ENCODE data around the gene LILRB2. TPM values are rescaled to one million over a fixed set of nuclear protein-coding genes. Genes with fewer than 3 reads are reported as not detected.
"Not testable (repeated sequence)": the region's sequence is repeated elsewhere in the genome, so short reads cannot be mapped to it uniquely, and the experiment has no call there.

LILRB2 gene
- total RNA-seq, 2 experiments from 2014 or later: not detected

GRCh38 chr19:54280441-54280840, 469 bp downstream of the LILRB2 start:
- intact Hi-C loops (cut with DNase I, micrococcal nuclease): loop anchor here in 1 of 2 experiments (5.0 kb wide), 1 partner anchor 352 kb away; the partner anchor contains the start of gene LILRB1
- ATAC-seq; H3K27ac Mint-ChIP-seq; DNase-seq; H3K4me3 Mint-ChIP-seq; POLR2A ChIA-PET; H3K9me3 Mint-ChIP-seq (ENCODE audit: low read depth); H3K4me1 Mint-ChIP-seq; H3K36me3 Mint-ChIP-seq (ENCODE audit: low read depth): not testable (repeated sequence)
- CTCF ChIA-PET: interaction anchor here (0.6 kb wide), 1 partner anchor 30 kb away, joined by 3 read pairs; no protein-coding TSS in a partner anchor
- H3K27me3 Mint-ChIP-seq: peaks cover 40% of the 10 kb centered on the region

- POLR2A ChIA-PET; ATAC-seq; H3K9me3 Mint-ChIP-seq (ENCODE audit: low read depth); H3K36me3 Mint-ChIP-seq (ENCODE audit: low read depth); DNase-seq; H3K27ac Mint-ChIP-seq; H3K4me3 Mint-ChIP-seq; H3K4me1 Mint-ChIP-seq: not testable (repeated sequence)
- H3K27me3 Mint-ChIP-seq: peaks cover 43% of the 10 kb centered on the region
- CTCF ChIA-PET: interaction anchor here (0.6 kb wide), 1 partner anchor 30 kb away, joined by 3 read pairs; no protein-coding TSS in a partner anchor
- intact Hi-C loops (cut with DNase I, micrococcal nuclease): loop anchor here in 1 of 2 experiments (5.0 kb wide), 1 partner anchor 352 kb away; the partner anchor contains the start of gene LILRB1
Measured at GRCh38 chr19:54280025-54280424, 885 bp downstream of the LILRB2 start.

GRCh38 chr19:54279406-54279962, 1.4 kb downstream of the LILRB2 start:
- Mint-ChIP-seq H3K27ac (no peak overlapping the region), H3K27me3 (peaks cover 40% of the 10 kb centered on the region), H3K4me3 (no peak overlapping the region), H3K36me3 (ENCODE audit: low read depth) (no peaks in the 10 kb centered on the region), H3K9me3 (ENCODE audit: low read depth) (no peaks in the 10 kb centered on the region), H3K4me1 (peaks cover 2% of the 10 kb centered on the region)
- intact Hi-C loops (cut with DNase I, micrococcal nuclease): no loop called here
- DNase-seq: no peak
- ATAC-seq: no peak
- POLR2A ChIA-PET: no interaction called here
- CTCF ChIA-PET: no interaction called here

GRCh38 chr19:54278571-54279195, 2.2 kb downstream of the LILRB2 start:
- DNase-seq; H3K9me3 Mint-ChIP-seq (ENCODE audit: low read depth); H3K27ac Mint-ChIP-seq; ATAC-seq; H3K4me3 Mint-ChIP-seq; H3K36me3 Mint-ChIP-seq (ENCODE audit: low read depth); POLR2A ChIA-PET; H3K4me1 Mint-ChIP-seq; intact Hi-C loops (cut with DNase I, micrococcal nuclease): not testable (repeated sequence)
- peaks cover 40% of the 10 kb centered on the region for H3K27me3 Mint-ChIP-seq
- CTCF ChIA-PET: interaction anchor here (1.7 kb wide), 1 partner anchor 12 kb away, joined by 7 read pairs; no protein-coding TSS in a partner anchor

- H3K4me3 Mint-ChIP-seq; H3K27ac Mint-ChIP-seq; H3K4me1 Mint-ChIP-seq; intact Hi-C loops (cut with DNase I, micrococcal nuclease); DNase-seq; ATAC-seq; H3K9me3 Mint-ChIP-seq (ENCODE audit: low read depth); POLR2A ChIA-PET; H3K36me3 Mint-ChIP-seq (ENCODE audit: low read depth): not testable (repeated sequence)
- CTCF ChIA-PET: interaction anchor here (1.7 kb wide), 1 partner anchor 12 kb away, joined by 7 read pairs; no protein-coding TSS in a partner anchor
- H3K27me3 Mint-ChIP-seq: peaks cover 43% of the 10 kb centered on the region
Measured at GRCh38 chr19:54278056-54278455, 2.9 kb downstream of the LILRB2 start.

- H3K4me3 Mint-ChIP-seq; H3K9me3 Mint-ChIP-seq (ENCODE audit: low read depth); H3K27ac Mint-ChIP-seq; H3K4me1 Mint-ChIP-seq; H3K36me3 Mint-ChIP-seq (ENCODE audit: low read depth); POLR2A ChIA-PET; intact Hi-C loops (cut with DNase I, micrococcal nuclease); ATAC-seq; DNase-seq: not testable (repeated sequence)
- CTCF ChIA-PET: interaction anchor here (1.7 kb wide), 1 partner anchor 11 kb away, joined by 7 read pairs; no protein-coding TSS in a partner anchor
- H3K27me3 Mint-ChIP-seq: peaks cover 41% of the 10 kb centered on the region
Measured at GRCh38 chr19:54277111-54277615, 3.7 kb downstream of the LILRB2 start.

GRCh38 chr19:54275951-54276350, 5.0 kb downstream of the LILRB2 start:
- DNase-seq (no peak), ATAC-seq (no peak)
- no peak overlapping the region for H3K4me3 Mint-ChIP-seq
- no peak overlapping the region for H3K27ac Mint-ChIP-seq
- ChIA-PET CTCF (interaction anchor here (2.4 kb wide), 1 partner anchor 10 kb away, joined by 10 read pairs; no protein-coding TSS in a partner anchor), POLR2A (no interaction called here)
- intact Hi-C loops (cut with DNase I, micrococcal nuclease): no loop called here
- H3K27me3 Mint-ChIP-seq: peaks cover 39% of the 10 kb centered on the region
- no peaks in the 10 kb centered on the region for H3K9me3 Mint-ChIP-seq (ENCODE audit: low read depth)
- H3K36me3 Mint-ChIP-seq (ENCODE audit: low read depth): no peaks in the 10 kb centered on the region
- H3K4me1 Mint-ChIP-seq: peaks cover 8% of the 10 kb centered on the region

- H3K36me3 Mint-ChIP-seq (ENCODE audit: low read depth); ATAC-seq: not testable (repeated sequence)
Measured at GRCh38 chr19:54274516-54274915, 6.4 kb downstream of the LILRB2 start.

GRCh38 chr19:54273821-54274220, 7.1 kb downstream of the LILRB2 start:
- H3K4me3 Mint-ChIP-seq: no peak overlapping the region
- ChIA-PET POLR2A (no interaction called here), CTCF (interaction anchor here (0.6 to 2.4 kb wide), 3 partner anchors 8 to 1049 kb away, joined by 3 to 10 read pairs (median 4); no protein-coding TSS in a partner anchor)
- DNase-seq (no peak), ATAC-seq (no peak)
- intact Hi-C loops (cut with DNase I, micrococcal nuclease): no loop called here
- H3K36me3 Mint-ChIP-seq (ENCODE audit: low read depth): no peaks in the 10 kb centered on the region
- H3K4me1 Mint-ChIP-seq: peaks cover 8% of the 10 kb centered on the region
- H3K9me3 Mint-ChIP-seq (ENCODE audit: low read depth): no peaks in the 10 kb centered on the region
- peaks cover 24% of the 10 kb centered on the region for H3K27me3 Mint-ChIP-seq
- H3K27ac Mint-ChIP-seq: no peak overlapping the region

More at GRCh38 chr19:54274516-54274915, 6.4 kb downstream of the LILRB2 start:
- H3K27me3 Mint-ChIP-seq: peaks cover 29% of the 10 kb centered on the region
- H3K4me3 Mint-ChIP-seq; H3K9me3 Mint-ChIP-seq (ENCODE audit: low read depth); H3K27ac Mint-ChIP-seq; POLR2A ChIA-PET; DNase-seq; H3K4me1 Mint-ChIP-seq; intact Hi-C loops (cut with DNase I, micrococcal nuclease): not testable (repeated sequence)
- CTCF ChIA-PET: interaction anchor here (0.6 to 2.4 kb wide), 2 partner anchors 9 to 1048 kb away, joined by 3 to 10 read pairs; no protein-coding TSS in a partner anchor

- H3K36me3 Mint-ChIP-seq (ENCODE audit: low read depth); H3K4me3 Mint-ChIP-seq; intact Hi-C loops (cut with DNase I, micrococcal nuclease); CTCF ChIA-PET; H3K27ac Mint-ChIP-seq; ATAC-seq; DNase-seq; POLR2A ChIA-PET; H3K4me1 Mint-ChIP-seq; H3K9me3 Mint-ChIP-seq (ENCODE audit: low read depth): not testable (repeated sequence)
- H3K27me3 Mint-ChIP-seq: peaks cover 26% of the 10 kb centered on the region
Measured at GRCh38 chr19:54272181-54272580, 8.7 kb downstream of the LILRB2 start.

GRCh38 chr19:54271587-54271986, 9.3 kb downstream of the LILRB2 start:
- H3K36me3 Mint-ChIP-seq (ENCODE audit: low read depth); H3K9me3 Mint-ChIP-seq (ENCODE audit: low read depth); POLR2A ChIA-PET; DNase-seq; H3K4me3 Mint-ChIP-seq; H3K4me1 Mint-ChIP-seq; intact Hi-C loops (cut with DNase I, micrococcal nuclease); ATAC-seq; H3K27ac Mint-ChIP-seq: not testable (repeated sequence)
- H3K27me3 Mint-ChIP-seq: peaks cover 28% of the 10 kb centered on the region
- CTCF ChIA-PET: interaction anchor here (0.6 kb wide), 1 partner anchor 485 kb away, joined by 3 read pairs; no protein-coding TSS in a partner anchor
